HEK293 (cell line): ENCODE results near the gene PFN3.
A peak's percentile ranks its signal among the peaks of the same experiment; 100 is the strongest.

Source experiments
- CTCF ChIA-PET: fragments of 350-600 bp; formaldehyde crosslinking; extraction: SDS; loops from one replicate; lab custom pipeline; 2021; ENCODE audit warnings: antibody characterized with exemption; lab: Yijun Ruan, JAX
- POLR2A ChIA-PET: fragments of 300-600 bp; formaldehyde crosslinking; extraction: SDS; loops from one replicate; lab custom pipeline; 2020; ENCODE audit warnings: antibody characterized with exemption, inconsistent platforms; lab: Yijun Ruan, JAX
- H3K27ac ChIP-seq: fragments of 200-500 bp; sonication (Bioruptor generic); 2 replicates; pipeline ENCODE4 v1.5.1; 2014; ENCODE audit warnings: low read depth, low read length, control low read depth, inconsistent platforms; ENCODE audit errors: extremely low read depth
- H3K36me3 ChIP-seq, 2 experiments: fragments of 200-500 bp in 1 of 2; sonication (Bioruptor generic) in 1 of 2; 1 replicate in 1 of 2; 2 replicates in 1 of 2; pipeline ENCODE4 v1.5.1; 2014 to 2017; ENCODE audit warnings: inconsistent platforms in 2 of 2, low read length in 2 of 2; ENCODE audit not compliant: control insufficient read depth in 2 of 2, insufficient read depth in 1 of 2
- H3K4me1 ChIP-seq: fragments of 200-500 bp; sonication (Bioruptor generic); 2 replicates; pipeline ENCODE4 v1.5.1; 2014; ENCODE audit warnings: mild to moderate bottlenecking, low read length, inconsistent platforms; ENCODE audit not compliant: control insufficient read depth, insufficient read depth
- H3K4me3 ChIP-seq: 2 replicates; pipeline ENCODE4 v1.5.1; 2011; ENCODE audit warnings: low read depth, mild to moderate bottlenecking, control low read depth, low read length, moderate library complexity
- H3K9me3 ChIP-seq: fragments of 200-500 bp; sonication (Bioruptor generic); 2 replicates; pipeline ENCODE4 v1.5.1; 2014; ENCODE audit warnings: low read depth, low read length, inconsistent platforms; ENCODE audit not compliant: control insufficient read depth, insufficient read depth
- BCL11A ChIP-seq: fragments of 450-650 bp; formaldehyde crosslinking; IDR thresholded peaks from 2 replicates; pipeline ENCODE4 v1.5.1; 2016; ENCODE audit warnings: low read depth, missing biosample characterization, missing genetic modification characterization
- GFI1B ChIP-seq: fragments of 450-650 bp; formaldehyde crosslinking; IDR thresholded peaks from 2 replicates; pipeline ENCODE4 v1.5.1; 2016; ENCODE audit warnings: missing biosample characterization, missing genetic modification characterization
- GLI4 ChIP-seq: fragments of 450-650 bp; formaldehyde crosslinking; IDR thresholded peaks from 2 replicates; pipeline ENCODE4 v1.5.1; 2016; ENCODE audit warnings: missing biosample characterization, missing genetic modification characterization
- GLIS1 ChIP-seq: fragments of 450-650 bp; formaldehyde crosslinking; IDR thresholded peaks from 2 replicates; pipeline ENCODE4 v1.5.1; 2016; ENCODE audit warnings: missing biosample characterization, missing genetic modification characterization
- HOXC10 ChIP-seq: sonication (generic); formaldehyde crosslinking; IDR thresholded peaks from 2 replicates; pipeline ENCODE4 v1.8.1; 2023; ENCODE audit warnings: mild to moderate bottlenecking, missing genetic modification reagents
- KLF1 ChIP-seq: fragments of 450-650 bp; formaldehyde crosslinking; IDR thresholded peaks from 2 replicates; pipeline ENCODE4 v1.5.1; 2016; ENCODE audit warnings: missing biosample characterization, missing genetic modification characterization
- KLF7 ChIP-seq: fragments of 450-650 bp; formaldehyde crosslinking; IDR thresholded peaks from 2 replicates; pipeline ENCODE4 v1.5.1; 2016; ENCODE audit warnings: missing biosample characterization, missing genetic modification characterization, borderline replicate concordance
- OSR2 ChIP-seq: fragments of 450-650 bp; formaldehyde crosslinking; IDR thresholded peaks from 2 replicates; pipeline ENCODE4 v1.5.1; 2016; ENCODE audit warnings: missing biosample characterization, missing genetic modification characterization
- PRDM10 ChIP-seq: fragments of 450-650 bp; formaldehyde crosslinking; IDR thresholded peaks from 2 replicates; pipeline ENCODE4 v1.5.1; 2016; ENCODE audit warnings: missing biosample characterization, missing genetic modification characterization
- REPIN1 ChIP-seq: fragments of 450-650 bp; formaldehyde crosslinking; IDR thresholded peaks from 2 replicates; pipeline ENCODE4 v1.5.1; 2017; ENCODE audit warnings: missing biosample characterization, missing genetic modification characterization, low read depth
- ZBTB17 ChIP-seq: fragments of 450-650 bp; formaldehyde crosslinking; IDR thresholded peaks from 2 replicates; pipeline ENCODE4 v1.5.1; 2016; ENCODE audit warnings: missing biosample characterization, missing genetic modification characterization
- ZBTB49 ChIP-seq: fragments of 450-650 bp; formaldehyde crosslinking; IDR thresholded peaks from 2 replicates; pipeline ENCODE4 v1.5.1; 2016; ENCODE audit warnings: missing biosample characterization, missing genetic modification characterization, low read depth
- ZFP41 ChIP-seq: fragments of 450-650 bp; formaldehyde crosslinking; IDR thresholded peaks from 2 replicates; pipeline ENCODE4 v1.5.1; 2016; ENCODE audit warnings: missing biosample characterization, missing genetic modification characterization, borderline replicate concordance
- ZIC2 ChIP-seq: fragments of 450-650 bp; formaldehyde crosslinking; IDR thresholded peaks from 2 replicates; pipeline ENCODE4 v1.5.1; 2016; ENCODE audit warnings: missing biosample characterization, missing genetic modification characterization
- ZNF10 ChIP-seq: fragments of 450-650 bp; formaldehyde crosslinking; IDR thresholded peaks from 2 replicates; pipeline ENCODE4 v1.5.1; 2017; ENCODE audit warnings: missing biosample characterization, missing genetic modification characterization
- ZNF112 ChIP-seq: fragments of 450-650 bp; formaldehyde crosslinking; IDR thresholded peaks from 2 replicates; pipeline ENCODE4 v1.5.0; 2017; ENCODE audit warnings: missing biosample characterization, missing genetic modification characterization
- ZNF121 ChIP-seq: fragments of 450-650 bp; formaldehyde crosslinking; IDR thresholded peaks from 2 replicates; pipeline ENCODE4 v1.5.1; 2016; ENCODE audit warnings: missing biosample characterization, missing genetic modification characterization
- ZNF155 ChIP-seq: fragments of 450-650 bp; formaldehyde crosslinking; IDR thresholded peaks from 2 replicates; pipeline ENCODE4 v1.5.1; 2016; ENCODE audit warnings: missing biosample characterization, missing genetic modification characterization
- ZNF169 ChIP-seq: fragments of 450-650 bp; formaldehyde crosslinking; IDR thresholded peaks from 2 replicates; pipeline ENCODE4 v1.5.1; 2016; ENCODE audit warnings: missing biosample characterization, missing genetic modification characterization
- ZNF19 ChIP-seq: fragments of 450-650 bp; formaldehyde crosslinking; IDR thresholded peaks from 2 replicates; pipeline ENCODE4; 2016; ENCODE audit warnings: missing biosample characterization, missing genetic modification characterization, low read depth
- ZNF221 ChIP-seq: fragments of 450-650 bp; formaldehyde crosslinking; IDR thresholded peaks from 2 replicates; pipeline ENCODE4 v1.5.1; 2017; ENCODE audit warnings: missing biosample characterization, missing genetic modification characterization, borderline replicate concordance
- ZNF23 ChIP-seq: fragments of 450-650 bp; formaldehyde crosslinking; IDR thresholded peaks from 2 replicates; pipeline ENCODE4 v1.5.1; 2016; ENCODE audit warnings: missing biosample characterization, missing genetic modification characterization, borderline replicate concordance
- ZNF24 ChIP-seq: fragments of 450-650 bp; formaldehyde crosslinking; IDR thresholded peaks from 2 replicates; pipeline ENCODE4 v1.5.1; 2016; ENCODE audit warnings: missing biosample characterization, missing genetic modification characterization
- ZNF350 ChIP-seq: fragments of 450-650 bp; formaldehyde crosslinking; IDR thresholded peaks from 2 replicates; pipeline ENCODE4 v1.5.0; 2017; ENCODE audit warnings: missing biosample characterization, mild to moderate bottlenecking, missing genetic modification characterization
- ZNF658 ChIP-seq: fragments of 450-650 bp; formaldehyde crosslinking; IDR thresholded peaks from 2 replicates; pipeline ENCODE4; 2016; ENCODE audit warnings: missing biosample characterization, missing genetic modification characterization
- ZNF76 ChIP-seq: fragments of 450-650 bp; formaldehyde crosslinking; IDR thresholded peaks from 2 replicates; pipeline ENCODE4; 2016; ENCODE audit warnings: low read depth, missing biosample characterization, missing genetic modification characterization, borderline replicate concordance
- ZNF768 ChIP-seq: fragments of 450-650 bp; formaldehyde crosslinking; IDR thresholded peaks from 2 replicates; pipeline ENCODE4 v1.5.1; 2018; ENCODE audit warnings: missing biosample characterization, mild to moderate bottlenecking, missing genetic modification characterization
- ZSCAN16 ChIP-seq: fragments of 450-650 bp; formaldehyde crosslinking; IDR thresholded peaks from 2 replicates; pipeline ENCODE4 v1.5.1; 2016; ENCODE audit warnings: missing biosample characterization, missing genetic modification characterization

Gene PFN3

GRCh38 chr5:177399997-177400868 lies at the start of gene PFN3:
Gene PFN3 (minus strand): TSS chr5:177400661. CDS start chr5:177400576, 85 bp downstream.
- no peak within 1 kb of the TSS for H3K27ac ChIP-seq
- TF ChIP-seq ZNF658 (tag by site-specific recombination), result no peak
- no peak for TF ChIP-seq ZNF221
- TF ChIP-seq BCL11A (tag by site-specific recombination), result no peak
- TF ChIP-seq ZFP41 (tag by site-specific recombination), result no peak
- TF ChIP-seq ZNF112 (tag by site-specific recombination), result no peak
- TF ChIP-seq ZBTB49, result no peak
- TF ChIP-seq ZNF121 (tag by site-specific recombination), result no peak
- no peak for TF ChIP-seq ZNF350
- no peak for TF ChIP-seq REPIN1 (tag by site-specific recombination)
- no peak for TF ChIP-seq ZSCAN16 (tag by site-specific recombination)
- TF ChIP-seq ZNF23 (tag by site-specific recombination), result no peak
- TF ChIP-seq GFI1B (tag by site-specific recombination), result no peak
- TF ChIP-seq HOXC10, result no peak
- no peak for TF ChIP-seq ZNF768 (tag by site-specific recombination)
- no peak for TF ChIP-seq ZNF24
- no peak for TF ChIP-seq ZBTB17 (tag by site-specific recombination)
- no peak for TF ChIP-seq OSR2 (tag by site-specific recombination)
- TF ChIP-seq KLF7 (tag by site-specific recombination), result no peak
- no peak for TF ChIP-seq ZNF155
- TF ChIP-seq, all 188 proteins: peak for 0
- ChIA-PET POLR2A (no interaction called here), CTCF (interaction anchor here (0.8 to 6.0 kb wide), 4 partner anchors 11 to 313 kb away, joined by 3 to 97 read pairs (median 38); partner anchors contain the start of gene FGFR4)
- Histone ChIP-seq H3K4me1 (no peaks in the 10 kb centered on the region), H3K4me3 (no peak within 1 kb of the TSS), H3K36me3 (no peaks in the 10 kb centered on the region), H3K9me3 (no peaks in the 10 kb centered on the region)

- Histone ChIP-seq H3K4me3 (no peak overlapping the region), H3K36me3 (no peaks in the 10 kb centered on the region), H3K27ac (no peak overlapping the region), H3K9me3 (no peaks in the 10 kb centered on the region), H3K4me1 (peaks cover 5% of the 10 kb centered on the region; the same call in 1 of the 2 replicates)
- ChIA-PET POLR2A (interaction anchor here (0.6 to 3.3 kb wide), 6 partner anchors 8 to 59 kb away, joined by 3 to 19 read pairs (median 4); partner anchors contain the start of gene GRK6), CTCF (interaction anchor here (0.6 to 4.1 kb wide), 10 partner anchors 43 to 1719 kb away, joined by 3 to 40 read pairs (median 4); no protein-coding TSS in a partner anchor)
- TF ChIP-seq ZNF169 (tag by site-specific recombination) (no peak), GLI4 (no peak), ZIC2 (peak; percentile 70), ZNF19 (no peak), KLF1 (tag by site-specific recombination) (peak; percentile 22; the same call in 1 of the 2 replicates), GLIS1 (peak; percentile 71), PRDM10 (tag by site-specific recombination) (no peak), ZNF76 (tag by site-specific recombination) (no peak), ZNF10 (tag by site-specific recombination) (peak; percentile 90)
Observed at GRCh38 chr5:177449140-177450061, 48.9 kb upstream of the PFN3 start.
